Neural cell (in vitro differentiated cells): Measurements from ENCODE around the gene GATAD2A. TPM values are rescaled to one million over a fixed set of nuclear protein-coding genes. Genes with fewer than 3 reads are reported as not detected.

Experiments used
- H2AFZ ChIP-seq: fragments of 200-600, 300-800 bp; sonication (generic), shearing (Covaris generic); 2 replicates; pipeline ENCODE4 v1.6.0; 2014; ENCODE audit warnings: low read depth, mild to moderate bottlenecking, antibody characterized with exemption, low read length, moderate library complexity
- H3F3A ChIP-seq: fragments of 200-600 bp; shearing (Covaris generic); 2 replicates; pipeline ENCODE4 v1.6.1; 2016; ENCODE audit warnings: mild to moderate bottlenecking, moderate library complexity, mixed read lengths, antibody characterized with exemption, low read length; ENCODE audit not compliant: insufficient read depth, poor library complexity, severe bottlenecking
- H3K27ac ChIP-seq: fragments of 200-600, 300-800 bp; sonication (generic), shearing (Covaris generic); 2 replicates; pipeline ENCODE4 v1.5.1; 2014; ENCODE audit warnings: mild to moderate bottlenecking, low read length, moderate library complexity
- H3K27me3 ChIP-seq: fragments of 300-800, 200-600 bp; sonication (generic), shearing (Covaris generic); 2 replicates; pipeline ENCODE4 v1.6.0; 2014; ENCODE audit warnings: mild to moderate bottlenecking, low read depth, low read length, moderate library complexity; ENCODE audit not compliant: insufficient read depth
- H3K36me3 ChIP-seq: fragments of 300-800, 200-600 bp; sonication (generic), shearing (Covaris generic); 2 replicates; pipeline ENCODE4 v1.5.1; 2014; ENCODE audit warnings: mild to moderate bottlenecking, antibody characterized with exemption, low read length, moderate library complexity; ENCODE audit not compliant: insufficient read depth
- H3K4me2 ChIP-seq: fragments of 300-800, 200-600 bp; sonication (generic), shearing (Covaris generic); 2 replicates; pipeline ENCODE4 v1.6.0; 2014; ENCODE audit warnings: mild to moderate bottlenecking, low read length
- H3K4me3 ChIP-seq: fragments of 300-800, 200-600 bp; sonication (generic), shearing (Covaris generic); 2 replicates; pipeline ENCODE4 v1.5.1; 2014; ENCODE audit warnings: mild to moderate bottlenecking, low read length, moderate library complexity
- H3K79me2 ChIP-seq: fragments of 200-600 bp; shearing (Covaris generic); replicated peaks from 2 replicates; pipeline ENCODE4 v1.6.0; 2014; ENCODE audit warnings: mild to moderate bottlenecking, low read length, moderate library complexity; ENCODE audit not compliant: insufficient read depth
- H3K9ac ChIP-seq: fragments of 300-800, 200-600 bp; sonication (generic), shearing (Covaris generic); 2 replicates; pipeline ENCODE4 v1.6.1; 2016; ENCODE audit warnings: mild to moderate bottlenecking, low read length, mixed read lengths
- H3K9me2 ChIP-seq: fragments of 200-600 bp; shearing (Covaris generic); 2 replicates; pipeline ENCODE4 v1.6.1; 2016; ENCODE audit warnings: mild to moderate bottlenecking, low read length, mixed read lengths; ENCODE audit not compliant: insufficient read depth
- H3K9me3 ChIP-seq: fragments of 200-600, 300-800 bp; sonication (generic), shearing (Covaris generic); 2 replicates; pipeline ENCODE4 v1.6.1; 2016; ENCODE audit warnings: mild to moderate bottlenecking, mixed run types, low read length, moderate library complexity, mixed read lengths
- H4K20me1 ChIP-seq: fragments of 200-600 bp; shearing (Covaris generic); 2 replicates; pipeline ENCODE4 v1.6.1; 2016; ENCODE audit warnings: mild to moderate bottlenecking, mixed run types; ENCODE audit not compliant: insufficient read depth
- EP300 ChIP-seq: fragments of 450-650 bp; conservative IDR thresholded peaks from 2 replicates; pipeline ENCODE4 v1.6.1; 2014; ENCODE audit warnings: antibody characterized with exemption, mild to moderate bottlenecking, moderate library complexity; ENCODE audit not compliant: poor library complexity, severe bottlenecking
- EZH2 ChIP-seq: fragments of 200-600, 300-800 bp; shearing (Covaris generic), sonication (generic); IDR thresholded peaks from 2 replicates; pipeline ENCODE4 v1.6.1; 2014; ENCODE audit warnings: antibody characterized with exemption, low read length, borderline replicate concordance, mild to moderate bottlenecking; ENCODE audit not compliant: insufficient read depth, poor library complexity, severe bottlenecking
- MXI1 ChIP-seq: fragments of 450-650 bp; conservative IDR thresholded peaks from 2 replicates; pipeline ENCODE4 v1.6.1; 2014; ENCODE audit warnings: antibody characterized with exemption, mild to moderate bottlenecking; ENCODE audit not compliant: poor library complexity, severe bottlenecking
- POLR2AphosphoS5 ChIP-seq: IDR thresholded peaks from 2 replicates; pipeline ENCODE4 v1.6.1; 2012
- RAD21 ChIP-seq: fragments of 450-650 bp; conservative IDR thresholded peaks from 2 replicates; pipeline ENCODE4 v1.6.1; 2014; ENCODE audit warnings: antibody characterized with exemption, mild to moderate bottlenecking, moderate library complexity
- SMC3 ChIP-seq: fragments of 450-650 bp; conservative IDR thresholded peaks from 2 replicates; pipeline ENCODE4 v1.6.1; 2014; ENCODE audit warnings: antibody characterized with exemption, mild to moderate bottlenecking, moderate library complexity; ENCODE audit not compliant: poor library complexity
- TAF1 ChIP-seq: IDR thresholded peaks from 2 replicates; pipeline ENCODE4 v1.6.1; 2012; ENCODE audit warnings: low read depth
- polyA plus RNA-seq: library from polyadenylated mRNA; depleted of rRNA; stranded (reverse); fragments of >200 nt; gene quantifications from 2 replicates; pipeline ENCODE4 v1.2.3, GENCODE V29; 2014
- TF ChIP-seq, protein P1 (sequence below): IDR thresholded peaks from 2 replicates; pipeline ENCODE4 v1.6.1; 2012; ENCODE audit warnings: borderline replicate concordance
- TF ChIP-seq, protein P2 (sequence below): fragments of 450-650 bp; IDR thresholded peaks from 2 replicates; pipeline ENCODE4 v1.5.1; 2014; ENCODE audit warnings: antibody characterized with exemption, mild to moderate bottlenecking, moderate library complexity; ENCODE audit not compliant: poor library complexity, severe bottlenecking

Gene GATAD2A
- polyA plus RNA-seq, 1 donor from 2014 or later = 13.9 TPM

- H3K9me3 ChIP-seq = no peaks in the 10 kb centered on the region
- H3K36me3 ChIP-seq = no peaks in the 10 kb centered on the region
- H3K27ac ChIP-seq = no peak overlapping the region
- H4K20me1 ChIP-seq = no peaks in the 10 kb centered on the region
- H3F3A ChIP-seq = no peaks in the 10 kb centered on the region
- H3K9me2 ChIP-seq = no peaks in the 10 kb centered on the region
- H3K27me3 ChIP-seq = no peaks in the 10 kb centered on the region
- no peak overlapping the region for H3K4me2 ChIP-seq
- H3K4me3 ChIP-seq = no peak overlapping the region
- TF ChIP-seq TAF1 = no peak
- TF ChIP-seq, protein P1, sequence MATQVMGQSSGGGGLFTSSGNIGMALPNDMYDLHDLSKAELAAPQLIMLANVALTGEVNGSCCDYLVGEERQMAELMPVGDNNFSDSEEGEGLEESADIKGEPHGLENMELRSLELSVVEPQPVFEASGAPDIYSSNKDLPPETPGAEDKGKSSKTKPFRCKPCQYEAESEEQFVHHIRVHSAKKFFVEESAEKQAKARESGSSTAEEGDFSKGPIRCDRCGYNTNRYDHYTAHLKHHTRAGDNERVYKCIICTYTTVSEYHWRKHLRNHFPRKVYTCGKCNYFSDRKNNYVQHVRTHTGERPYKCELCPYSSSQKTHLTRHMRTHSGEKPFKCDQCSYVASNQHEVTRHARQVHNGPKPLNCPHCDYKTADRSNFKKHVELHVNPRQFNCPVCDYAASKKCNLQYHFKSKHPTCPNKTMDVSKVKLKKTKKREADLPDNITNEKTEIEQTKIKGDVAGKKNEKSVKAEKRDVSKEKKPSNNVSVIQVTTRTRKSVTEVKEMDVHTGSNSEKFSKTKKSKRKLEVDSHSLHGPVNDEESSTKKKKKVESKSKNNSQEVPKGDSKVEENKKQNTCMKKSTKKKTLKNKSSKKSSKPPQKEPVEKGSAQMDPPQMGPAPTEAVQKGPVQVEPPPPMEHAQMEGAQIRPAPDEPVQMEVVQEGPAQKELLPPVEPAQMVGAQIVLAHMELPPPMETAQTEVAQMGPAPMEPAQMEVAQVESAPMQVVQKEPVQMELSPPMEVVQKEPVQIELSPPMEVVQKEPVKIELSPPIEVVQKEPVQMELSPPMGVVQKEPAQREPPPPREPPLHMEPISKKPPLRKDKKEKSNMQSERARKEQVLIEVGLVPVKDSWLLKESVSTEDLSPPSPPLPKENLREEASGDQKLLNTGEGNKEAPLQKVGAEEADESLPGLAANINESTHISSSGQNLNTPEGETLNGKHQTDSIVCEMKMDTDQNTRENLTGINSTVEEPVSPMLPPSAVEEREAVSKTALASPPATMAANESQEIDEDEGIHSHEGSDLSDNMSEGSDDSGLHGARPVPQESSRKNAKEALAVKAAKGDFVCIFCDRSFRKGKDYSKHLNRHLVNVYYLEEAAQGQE = no peak
- TF ChIP-seq SMC3 = no peak
- TF ChIP-seq, protein P2, sequence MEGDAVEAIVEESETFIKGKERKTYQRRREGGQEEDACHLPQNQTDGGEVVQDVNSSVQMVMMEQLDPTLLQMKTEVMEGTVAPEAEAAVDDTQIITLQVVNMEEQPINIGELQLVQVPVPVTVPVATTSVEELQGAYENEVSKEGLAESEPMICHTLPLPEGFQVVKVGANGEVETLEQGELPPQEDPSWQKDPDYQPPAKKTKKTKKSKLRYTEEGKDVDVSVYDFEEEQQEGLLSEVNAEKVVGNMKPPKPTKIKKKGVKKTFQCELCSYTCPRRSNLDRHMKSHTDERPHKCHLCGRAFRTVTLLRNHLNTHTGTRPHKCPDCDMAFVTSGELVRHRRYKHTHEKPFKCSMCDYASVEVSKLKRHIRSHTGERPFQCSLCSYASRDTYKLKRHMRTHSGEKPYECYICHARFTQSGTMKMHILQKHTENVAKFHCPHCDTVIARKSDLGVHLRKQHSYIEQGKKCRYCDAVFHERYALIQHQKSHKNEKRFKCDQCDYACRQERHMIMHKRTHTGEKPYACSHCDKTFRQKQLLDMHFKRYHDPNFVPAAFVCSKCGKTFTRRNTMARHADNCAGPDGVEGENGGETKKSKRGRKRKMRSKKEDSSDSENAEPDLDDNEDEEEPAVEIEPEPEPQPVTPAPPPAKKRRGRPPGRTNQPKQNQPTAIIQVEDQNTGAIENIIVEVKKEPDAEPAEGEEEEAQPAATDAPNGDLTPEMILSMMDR = no peak
- TF ChIP-seq EZH2 = no peak
- no peak for TF ChIP-seq EP300
- TF ChIP-seq RAD21 = no peak
- TF ChIP-seq POLR2AphosphoS5 = no peak
- TF ChIP-seq MXI1 = no peak
- no peak overlapping the region for H3K9ac ChIP-seq
- peaks cover 47% of the 10 kb centered on the region for H3K79me2 ChIP-seq
- H2AFZ ChIP-seq = no peak overlapping the region
These were observed 13.2 kb downstream of the GATAD2A start for GRCh38 chr19:19418555-19419260.

- no peak overlapping the region for H3K4me3 ChIP-seq
- H3K36me3 ChIP-seq = no peaks in the 10 kb centered on the region
- no peak overlapping the region for H3K27ac ChIP-seq
- no peaks in the 10 kb centered on the region for H3F3A ChIP-seq
- no peaks in the 10 kb centered on the region for H4K20me1 ChIP-seq
- no peaks in the 10 kb centered on the region for H3K9me2 ChIP-seq
- TF ChIP-seq, protein P2 = no peak
- no peak for TF ChIP-seq RAD21
- TF ChIP-seq MXI1 = no peak
- TF ChIP-seq TAF1 = no peak
- no peak for TF ChIP-seq EZH2
- no peak for TF ChIP-seq POLR2AphosphoS5
- TF ChIP-seq SMC3 = no peak
- TF ChIP-seq EP300 = no peak
- no peaks in the 10 kb centered on the region for H3K9me3 ChIP-seq
- no peak overlapping the region for H2AFZ ChIP-seq
- H3K4me2 ChIP-seq = no peak overlapping the region
- no peak overlapping the region for H3K9ac ChIP-seq
- H3K27me3 ChIP-seq = no peaks in the 10 kb centered on the region
- H3K79me2 ChIP-seq = peaks cover 46% of the 10 kb centered on the region
These were observed 15.3 kb downstream of the GATAD2A start for GRCh38 chr19:19420570-19421298.
